Keratinocyte (primary cell): ENCODE measurements around the gene CREG2. TPM values are rescaled to one million over a fixed set of nuclear protein-coding genes. Genes with fewer than 3 reads are reported as not detected.

Source experiments
- DNase-seq: peaks from one replicate; pipeline ENCODE4 v3.0.0-alpha.2; 2011; ENCODE audit warnings: low read depth, missing footprints, low spot score
- FAIRE-seq: peaks from 2 replicates; lab custom pipeline; 2011; peaks lifted over from hg19 to GRCh38; lab: Jason Lieb, UNC
- H2AFZ ChIP-seq: 2 replicates; pipeline ENCODE4 v1.6.0; 2012; ENCODE audit warnings: low read length, control low read depth, inconsistent platforms; ENCODE audit not compliant: control insufficient read depth
- H3K27ac ChIP-seq: 2 replicates; pipeline ENCODE4 v1.5.1; 2011; ENCODE audit warnings: low read length; ENCODE audit not compliant: control insufficient read depth, insufficient read depth
- H3K27me3 ChIP-seq: 3 replicates; pipeline ENCODE4 v1.6.0; 2011; ENCODE audit warnings: low read length; ENCODE audit not compliant: control insufficient read depth, insufficient read depth; ENCODE audit errors: extremely low read depth
- H3K36me3 ChIP-seq, 2 experiments: 2 replicates in 1 of 2; 3 replicates in 1 of 2; pipeline ENCODE4 v1.5.1; 2011; ENCODE audit warnings: low read length in 2 of 2, mild to moderate bottlenecking in 1 of 2; ENCODE audit not compliant: control insufficient read depth in 2 of 2, insufficient read depth in 2 of 2; ENCODE audit errors: extremely low read depth in 1 of 2
- H3K4me1 ChIP-seq: 3 replicates; pipeline ENCODE4 v1.5.1; 2011; ENCODE audit warnings: low read length; ENCODE audit not compliant: control insufficient read depth, insufficient read depth; ENCODE audit errors: extremely low read depth
- H3K4me2 ChIP-seq: 3 replicates; pipeline ENCODE4 v1.6.0; 2011; ENCODE audit warnings: low read depth, low read length; ENCODE audit not compliant: control insufficient read depth, insufficient read depth; ENCODE audit errors: extremely low read depth
- H3K4me3 ChIP-seq, 3 experiments: fragments of 200-600 bp in 1 of 3; sonication (generic) in 1 of 3; 2 replicates in 2 of 3; 3 replicates in 1 of 3; pipeline ENCODE4 v1.5.1; 2011 to 2016; ENCODE audit warnings: low read length in 3 of 3, mild to moderate bottlenecking in 3 of 3, control low read depth in 2 of 3, inconsistent platforms in 1 of 3, low read depth in 1 of 3, mixed read lengths in 1 of 3, mixed run types in 1 of 3, moderate library complexity in 1 of 3; ENCODE audit not compliant: control insufficient read depth in 2 of 3, insufficient read depth in 2 of 3; ENCODE audit errors: extremely low read depth in 1 of 3
- H3K79me2 ChIP-seq: 2 replicates; pipeline ENCODE4 v1.6.0; 2012; ENCODE audit warnings: low read length; ENCODE audit not compliant: control insufficient read depth, insufficient read depth
- H3K9ac ChIP-seq: 3 replicates; pipeline ENCODE4 v1.6.0; 2011; ENCODE audit warnings: low read length; ENCODE audit not compliant: control insufficient read depth, insufficient read depth; ENCODE audit errors: extremely low read depth
- H3K9me1 ChIP-seq: 3 replicates; pipeline ENCODE4 v1.6.0; 2011; ENCODE audit warnings: low read length; ENCODE audit not compliant: control insufficient read depth, insufficient read depth; ENCODE audit errors: extremely low read depth
- H3K9me3 ChIP-seq: 2 replicates; pipeline ENCODE4 v1.5.1; 2012; ENCODE audit warnings: low read depth, low read length; ENCODE audit not compliant: control insufficient read depth
- H4K20me1 ChIP-seq: 3 replicates; pipeline ENCODE4 v1.6.0; 2011; ENCODE audit warnings: low read length; ENCODE audit not compliant: control insufficient read depth, insufficient read depth; ENCODE audit errors: extremely low read depth
- EZH2 ChIP-seq: IDR thresholded peaks from one replicate; pipeline ENCODE4 v1.6.1; 2012; ENCODE audit warnings: inconsistent platforms, mild to moderate bottlenecking, low read length, moderate library complexity
- dilution Hi-C: fragments of 300-500 bp; cut with MboI; formaldehyde crosslinking; loops from one replicate; pipeline ENCODE4 v1.7.0; 2020; ENCODE audit warnings: low sequenced_read_pairs; ENCODE audit not compliant: extremely low pct_ligation_motif_present
- polyA plus RNA-seq, 5 experiments: library from polyadenylated mRNA; depleted of rRNA in 3 of 5; stranded (reverse) in 3 of 5; stranded (forward) in 1 of 5; unstranded in 1 of 5; fragments of >200 nt; gene quantifications; 1 replicate in 1 of 5; 2 replicates in 3 of 5; 3 replicates in 1 of 5; pipeline versions ENCODE4 v1.2.1 to v1.2.3, GENCODE V29; 2011 to 2012; ENCODE audit warnings: missing spikeins in 2 of 5, low read depth in 1 of 5, low replicate concordance in 1 of 5
- TF ChIP-seq, protein P1 (sequence below), 3 experiments: IDR thresholded peaks in 1 of 3; conservative IDR thresholded peaks in 1 of 3; optimal IDR thresholded peaks in 1 of 3; 2 replicates in 2 of 3; 3 replicates in 1 of 3; pipeline versions ENCODE3 to v1.5.1; 2011; ENCODE audit warnings: low read length in 3 of 3, mild to moderate bottlenecking in 3 of 3, moderate library complexity in 2 of 3, control low read depth in 1 of 3, inconsistent platforms in 1 of 3; ENCODE audit not compliant: insufficient read depth in 2 of 3; ENCODE audit errors: extremely low read depth in 1 of 3

The CREG2 gene
- polyA plus RNA-seq, 1 donor (not counting 4 experiments of a cell fraction or from before 2014, with no cell fraction given), result 1.7 TPM

- no peaks in the 10 kb centered on the region for H3K9me1 ChIP-seq
- no peak overlapping the region for H3K4me3 ChIP-seq
- no peak overlapping the region for H3K4me2 ChIP-seq
- no peaks in the 10 kb centered on the region for H3K79me2 ChIP-seq
- H3K27ac ChIP-seq, result no peak overlapping the region
- H2AFZ ChIP-seq, result no peak overlapping the region
- no peaks in the 10 kb centered on the region for H3K36me3 ChIP-seq
- peaks cover 6% of the 10 kb centered on the region for H3K4me1 ChIP-seq
- no peaks in the 10 kb centered on the region for H3K27me3 ChIP-seq
- dilution Hi-C loops, result no loop called here
- TF ChIP-seq, protein P1, sequence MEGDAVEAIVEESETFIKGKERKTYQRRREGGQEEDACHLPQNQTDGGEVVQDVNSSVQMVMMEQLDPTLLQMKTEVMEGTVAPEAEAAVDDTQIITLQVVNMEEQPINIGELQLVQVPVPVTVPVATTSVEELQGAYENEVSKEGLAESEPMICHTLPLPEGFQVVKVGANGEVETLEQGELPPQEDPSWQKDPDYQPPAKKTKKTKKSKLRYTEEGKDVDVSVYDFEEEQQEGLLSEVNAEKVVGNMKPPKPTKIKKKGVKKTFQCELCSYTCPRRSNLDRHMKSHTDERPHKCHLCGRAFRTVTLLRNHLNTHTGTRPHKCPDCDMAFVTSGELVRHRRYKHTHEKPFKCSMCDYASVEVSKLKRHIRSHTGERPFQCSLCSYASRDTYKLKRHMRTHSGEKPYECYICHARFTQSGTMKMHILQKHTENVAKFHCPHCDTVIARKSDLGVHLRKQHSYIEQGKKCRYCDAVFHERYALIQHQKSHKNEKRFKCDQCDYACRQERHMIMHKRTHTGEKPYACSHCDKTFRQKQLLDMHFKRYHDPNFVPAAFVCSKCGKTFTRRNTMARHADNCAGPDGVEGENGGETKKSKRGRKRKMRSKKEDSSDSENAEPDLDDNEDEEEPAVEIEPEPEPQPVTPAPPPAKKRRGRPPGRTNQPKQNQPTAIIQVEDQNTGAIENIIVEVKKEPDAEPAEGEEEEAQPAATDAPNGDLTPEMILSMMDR (optimal IDR thresholded peaks at IDR 0.05 in 1 of 3, IDR thresholded peaks at IDR 0.05 in 1 of 3, conservative IDR thresholded peaks at IDR 0.05 in 1 of 3; ENCODE audit: extremely low read depth in 1 of 3, insufficient read depth in 2 of 3, low read length in 3 of 3), result no peak
- no peak for TF ChIP-seq EZH2
- no peaks in the 10 kb centered on the region for H3K9me3 ChIP-seq
- no peaks in the 10 kb centered on the region for H4K20me1 ChIP-seq
- FAIRE-seq, result no peak
- DNase-seq, result no peak
- no peak overlapping the region for H3K9ac ChIP-seq
These were observed 21.6 kb upstream of the CREG2 start for GRCh38 chr2:101408925-101409324.

DNA sequence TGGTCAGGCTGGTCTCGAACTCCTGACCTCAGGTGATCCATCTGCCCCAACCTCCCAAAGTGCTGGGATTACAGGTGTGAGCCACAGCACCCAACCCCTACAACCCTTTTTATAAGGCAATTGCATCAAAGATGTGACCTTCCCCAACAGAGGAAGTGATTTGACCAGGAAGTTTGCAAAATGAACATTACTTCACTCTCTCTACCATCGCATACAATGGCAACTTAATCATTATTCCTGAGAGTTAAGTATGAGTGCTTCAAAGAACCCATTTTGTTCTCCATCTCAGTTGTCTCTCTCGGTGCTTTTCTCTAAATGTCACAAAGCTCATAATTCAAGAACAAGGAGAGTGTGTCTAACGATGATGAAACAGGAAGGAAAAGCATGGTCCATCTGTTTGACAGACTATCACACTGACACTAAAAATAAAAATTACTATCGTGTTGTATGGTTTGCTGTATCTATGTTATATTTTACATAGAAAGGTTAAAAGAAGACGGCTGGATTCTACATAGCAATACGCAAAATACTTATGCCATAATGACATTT lies 18.1 kb upstream of the CREG2 start:
- TF ChIP-seq, protein P1 (optimal IDR thresholded peaks at IDR 0.05 in 1 of 3, IDR thresholded peaks at IDR 0.05 in 1 of 3, conservative IDR thresholded peaks at IDR 0.05 in 1 of 3; ENCODE audit: extremely low read depth in 1 of 3, insufficient read depth in 2 of 3, low read length in 3 of 3), result no peak
- no peak for TF ChIP-seq EZH2
- Histone ChIP-seq H3K9me3 (no peaks in the 10 kb centered on the region), H2AFZ (no peak overlapping the region), H3K4me2 (no peak overlapping the region), H3K79me2 (no peaks in the 10 kb centered on the region), H3K27ac (no peak overlapping the region), H3K4me1 (no peaks in the 10 kb centered on the region), H3K36me3 (no peaks in the 10 kb centered on the region), H3K27me3 (no peaks in the 10 kb centered on the region), H3K9ac (no peak overlapping the region), H3K9me1 (no peaks in the 10 kb centered on the region), H4K20me1 (no peaks in the 10 kb centered on the region), H3K4me3 (no peak overlapping the region)
- DNase-seq (no peak), FAIRE-seq (no peak)
- dilution Hi-C loops, result no loop called here
